Retinal pigment epithelial cell (primary cell): ENCODE results near the gene LARP1.
"Not testable (repeated sequence)": the region's sequence is repeated elsewhere in the genome, so short reads cannot be mapped to it uniquely, and the experiment has no call there.

Experiments
- DNase-seq: peaks from one replicate; pipeline ENCODE4 v3.0.0-alpha.2; 2010; ENCODE audit warnings: low read depth
- H3K4me3 ChIP-seq: 2 replicates; pipeline ENCODE4 v1.5.1; 2011; ENCODE audit warnings: mild to moderate bottlenecking, low read length, control low read depth, moderate library complexity
- CTCF ChIP-seq: conservative IDR thresholded peaks from 2 replicates; pipeline ENCODE4 v1.5.1; 2011; ENCODE audit warnings: low read depth, low read length, control low read depth, inconsistent platforms

LARP1 gene

GRCh38 chr5:154816891-154817492, 61.8 kb downstream of the LARP1 start:
- TF ChIP-seq CTCF = no peak
- DNase-seq = no peak
- no peak overlapping the region for H3K4me3 ChIP-seq

GRCh38 chr5:154817815-154818214, 62.6 kb downstream of the LARP1 start:
- no peak overlapping the region for H3K4me3 ChIP-seq
- DNase-seq = no peak
- no peak for TF ChIP-seq CTCF

GRCh38 chr5:154818471-154819116, 63.4 kb downstream of the LARP1 start:
- no peak for TF ChIP-seq CTCF
- H3K4me3 ChIP-seq = no peak overlapping the region
- no peak for DNase-seq

GRCh38 chr5:154819546-154819945, 64.4 kb downstream of the LARP1 start:
- H3K4me3 ChIP-seq = no peak overlapping the region
- no peak for DNase-seq
- no peak for TF ChIP-seq CTCF

- no peak for TF ChIP-seq CTCF
- DNase-seq = no peak
- H3K4me3 ChIP-seq = no peak overlapping the region
Measured at GRCh38 chr5:154820383-154820782, 65.2 kb downstream of the LARP1 start.

GRCh38 chr5:154822896-154823295, 67.7 kb downstream of the LARP1 start:
- DNase-seq, H3K4me3 ChIP-seq: not testable (repeated sequence)

GRCh38 chr5:154823605-154824004, 68.4 kb downstream of the LARP1 start:
- no peak for DNase-seq
- TF ChIP-seq CTCF = no peak
- H3K4me3 ChIP-seq = no peak overlapping the region
